A673 (cell line): ENCODE data around the gene SRPRA.

ENCODE experiments used
- EZH2 ChIP-seq: fragments of 200-600 bp; sonication (generic); IDR thresholded peaks from 2 replicates; pipeline ENCODE4 v1.6.1; 2017; ENCODE audit warnings: borderline replicate concordance, low read depth, mild to moderate bottlenecking, mixed read lengths, antibody characterized with exemption, low read length; ENCODE audit not compliant: poor library complexity, severe bottlenecking
- TF ChIP-seq, protein P1 (sequence below): fragments of 300-800, 200-600 bp; sonication (generic); conservative IDR thresholded peaks from 2 replicates; pipeline ENCODE4 v1.5.1; 2017; ENCODE audit warnings: low read depth, mild to moderate bottlenecking, antibody characterized with exemption, low read length, moderate library complexity, mixed read lengths

- no peak for TF ChIP-seq EZH2
- TF ChIP-seq, protein P1, sequence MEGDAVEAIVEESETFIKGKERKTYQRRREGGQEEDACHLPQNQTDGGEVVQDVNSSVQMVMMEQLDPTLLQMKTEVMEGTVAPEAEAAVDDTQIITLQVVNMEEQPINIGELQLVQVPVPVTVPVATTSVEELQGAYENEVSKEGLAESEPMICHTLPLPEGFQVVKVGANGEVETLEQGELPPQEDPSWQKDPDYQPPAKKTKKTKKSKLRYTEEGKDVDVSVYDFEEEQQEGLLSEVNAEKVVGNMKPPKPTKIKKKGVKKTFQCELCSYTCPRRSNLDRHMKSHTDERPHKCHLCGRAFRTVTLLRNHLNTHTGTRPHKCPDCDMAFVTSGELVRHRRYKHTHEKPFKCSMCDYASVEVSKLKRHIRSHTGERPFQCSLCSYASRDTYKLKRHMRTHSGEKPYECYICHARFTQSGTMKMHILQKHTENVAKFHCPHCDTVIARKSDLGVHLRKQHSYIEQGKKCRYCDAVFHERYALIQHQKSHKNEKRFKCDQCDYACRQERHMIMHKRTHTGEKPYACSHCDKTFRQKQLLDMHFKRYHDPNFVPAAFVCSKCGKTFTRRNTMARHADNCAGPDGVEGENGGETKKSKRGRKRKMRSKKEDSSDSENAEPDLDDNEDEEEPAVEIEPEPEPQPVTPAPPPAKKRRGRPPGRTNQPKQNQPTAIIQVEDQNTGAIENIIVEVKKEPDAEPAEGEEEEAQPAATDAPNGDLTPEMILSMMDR: no peak
Measured at GRCh38 chr11:126267650-126268049, 1.0 kb downstream of the SRPRA start.
